ENCODE measurements around the gene TUT4.

Gene TUT4

GRCh38 chr1:52531249-52531872 lies 21.5 kb downstream of the TUT4 start:
- no peak for DNase-seq

GRCh38 chr1:52530563-52531144 lies 22.2 kb downstream of the TUT4 start:
- DNase-seq = no peak

DNA sequence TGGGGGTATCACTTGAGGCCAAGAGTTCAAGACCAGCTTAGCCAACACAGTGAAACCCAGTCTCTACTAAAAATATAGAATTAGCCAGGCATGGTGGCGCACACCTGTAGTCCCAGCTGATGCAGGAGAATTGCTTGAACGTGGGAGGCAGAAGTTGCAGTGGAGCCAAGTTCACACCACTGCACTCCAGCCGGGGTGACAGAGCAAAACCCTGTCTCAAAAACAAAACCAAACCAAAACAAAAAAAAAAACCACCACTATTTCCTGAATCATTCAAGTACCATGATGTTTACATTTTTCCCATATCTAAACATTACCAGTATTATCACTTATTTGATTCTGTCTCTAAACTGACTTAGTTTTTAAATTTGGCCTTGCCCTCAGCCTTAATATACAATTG lies 29.5 kb downstream of the TUT4 start:
- DNase-seq = no peak

DNA sequence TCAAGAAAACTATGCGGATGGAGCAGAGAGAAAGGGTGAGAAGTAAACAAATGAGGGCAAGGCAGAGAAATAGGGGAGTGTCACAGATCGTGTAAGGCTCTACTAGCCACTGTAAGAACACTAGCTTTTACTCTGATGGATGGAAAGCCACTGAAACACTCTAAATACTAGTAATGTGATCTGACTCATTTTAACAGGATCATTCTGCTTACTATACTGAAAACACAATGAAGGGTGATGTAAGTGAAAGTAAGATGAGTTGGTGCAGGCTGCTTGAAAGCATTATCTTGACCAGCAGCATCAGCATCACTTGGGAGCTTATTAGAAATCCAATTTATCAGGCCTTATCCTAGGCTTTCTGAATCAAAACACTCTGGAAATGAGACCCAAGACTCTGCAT lies 32.7 kb downstream of the TUT4 start:
- no peak for DNase-seq

DNA sequence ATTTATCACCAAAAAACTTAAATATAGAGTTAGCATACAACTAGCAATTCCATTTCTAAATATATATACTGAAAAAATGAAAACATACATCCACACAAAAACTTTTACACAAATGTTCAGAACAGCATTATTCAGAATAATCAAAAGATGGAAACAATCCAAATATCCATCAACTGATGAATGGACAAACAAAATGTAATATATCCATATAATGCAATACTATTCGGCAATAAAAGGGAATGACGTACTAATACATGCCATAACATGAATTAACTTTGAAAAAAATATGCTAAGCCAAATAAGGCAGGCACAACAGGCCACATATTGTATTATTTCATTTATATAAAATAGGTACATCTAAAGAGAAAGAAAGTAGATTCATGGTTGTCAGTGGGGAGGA lies 33.9 kb downstream of the TUT4 start:
- no peak for DNase-seq

DNA sequence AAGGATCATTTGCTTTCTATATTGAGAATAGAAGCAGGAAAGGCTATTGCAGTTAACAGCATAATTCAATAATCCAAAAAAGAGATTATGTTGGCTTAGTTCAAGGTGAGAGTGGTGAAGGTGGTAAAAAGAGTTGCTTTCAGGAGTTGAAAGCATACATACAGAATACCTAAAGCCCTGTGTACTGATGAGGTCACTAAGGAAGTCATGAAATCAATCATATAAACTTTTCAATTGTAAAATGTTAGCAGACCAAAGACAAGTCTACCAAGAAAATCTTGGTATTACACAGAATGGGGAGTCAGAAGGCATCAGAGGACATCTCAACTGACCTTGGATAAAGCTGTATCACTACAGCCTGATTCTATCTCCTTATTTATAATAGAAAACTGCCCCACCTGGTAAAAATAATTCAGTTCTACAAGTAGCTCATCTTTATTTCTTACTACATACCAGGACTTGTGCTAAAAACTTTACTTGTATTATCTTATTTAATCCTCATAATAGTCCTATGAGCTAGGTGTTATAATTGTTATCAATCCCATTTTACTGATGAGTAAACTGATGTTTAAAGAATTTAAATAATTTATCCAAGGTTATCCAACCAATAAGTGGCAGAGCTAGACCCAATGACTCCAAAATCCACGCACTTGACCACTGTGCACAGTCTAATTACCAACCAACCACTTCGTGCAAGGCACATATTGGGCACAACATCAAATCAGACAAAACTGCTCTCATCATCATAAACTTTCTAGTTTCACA lies 40.9 kb downstream of the TUT4 start:
- no peak for DNase-seq

DNA sequence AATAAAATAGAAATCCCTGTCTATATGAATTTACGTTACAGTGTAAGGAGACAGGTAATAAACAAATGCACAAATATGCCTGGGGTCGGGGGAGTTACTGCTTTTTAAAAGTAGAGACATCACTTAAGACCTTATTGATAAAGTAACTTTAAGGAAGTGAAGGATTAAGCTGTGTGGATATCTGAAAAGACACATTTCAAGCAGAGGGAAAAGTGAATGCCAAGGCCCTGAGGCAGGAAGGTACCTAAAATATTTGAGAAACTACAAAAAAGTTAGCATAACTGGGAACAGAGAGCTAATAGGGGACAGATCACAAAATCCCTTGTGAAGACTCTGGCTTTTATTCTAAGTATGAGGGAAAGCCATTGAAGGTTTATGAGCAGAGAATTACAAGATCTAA lies 41.5 kb downstream of the TUT4 start:
- no peak for DNase-seq

GRCh38 chr1:52506920-52507546 lies 45.9 kb downstream of the TUT4 start:
- no peak for DNase-seq

DNA sequence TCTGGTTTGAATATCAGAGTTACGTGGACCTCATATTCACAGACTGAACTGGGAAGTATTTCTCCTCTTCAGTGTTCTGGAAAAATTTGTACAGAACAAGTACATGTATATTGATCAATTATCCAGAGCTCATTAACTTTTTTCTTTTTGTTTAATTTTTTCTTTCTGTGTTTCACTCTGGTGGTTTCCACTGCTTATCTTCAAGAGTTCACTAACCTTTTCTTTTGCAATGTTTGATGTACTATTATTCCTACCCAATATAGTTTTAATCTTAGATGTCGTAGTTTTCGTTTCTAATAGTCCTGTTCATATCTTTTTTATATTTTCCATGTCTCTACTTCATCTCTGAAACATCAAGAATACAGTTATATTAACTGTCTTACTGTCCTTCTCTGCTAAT lies 46.5 kb downstream of the TUT4 start:
- DNase-seq = no peak

DNA sequence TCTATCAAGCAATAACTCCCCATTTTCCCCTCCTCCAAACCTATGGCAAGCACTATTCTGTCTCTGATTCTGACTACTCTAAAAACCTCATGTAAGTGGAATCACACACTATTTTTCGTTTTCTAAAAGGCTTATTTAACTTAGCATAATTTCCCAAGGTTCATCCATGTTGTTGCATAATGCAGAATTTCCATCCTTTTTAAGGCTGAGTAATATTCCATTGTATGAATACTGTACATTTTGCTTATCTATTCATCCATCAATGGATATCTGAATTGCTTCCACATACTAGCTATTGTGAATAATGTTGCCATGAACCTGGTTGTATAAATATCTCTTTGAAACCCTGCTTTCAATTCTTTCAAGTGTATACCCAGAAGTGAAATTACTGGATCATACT lies 48.2 kb downstream of the TUT4 start:
- DNase-seq = no peak

GRCh38 chr1:52503706-52504105 lies 49.2 kb downstream of the TUT4 start:
- no peak for DNase-seq

GRCh38 chr1:52502789-52503188 lies 50.1 kb downstream of the TUT4 start:
- no peak for DNase-seq

- DNase-seq = no peak
These were observed 65.3 kb downstream of the TUT4 start for GRCh38 chr1:52487632-52488031.

- no peak for DNase-seq
These were observed 70.4 kb downstream of the TUT4 start for GRCh38 chr1:52482326-52483004.

- no peak for DNase-seq
These were observed 73.8 kb downstream of the TUT4 start for GRCh38 chr1:52479076-52479475.

DNA sequence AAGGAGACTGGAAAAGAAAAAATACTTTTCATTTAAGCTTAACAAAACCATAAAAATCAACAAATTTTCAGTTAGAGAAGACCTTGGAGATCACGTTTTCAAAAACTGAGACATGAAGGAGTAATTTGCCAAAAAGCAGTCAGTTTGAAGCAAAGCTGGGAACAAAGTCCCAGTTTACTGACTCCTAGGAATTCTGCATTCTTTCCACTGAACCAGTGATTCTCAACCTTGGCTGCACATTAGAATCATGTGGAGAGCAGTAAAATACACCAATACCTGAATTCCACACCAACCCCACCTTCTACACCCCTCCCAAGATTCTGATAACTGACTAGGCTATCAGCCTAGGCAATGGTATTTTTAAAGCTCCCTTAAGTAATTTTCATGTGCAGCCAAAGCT lies 75.0 kb downstream of the TUT4 start:
- DNase-seq = no peak

- DNase-seq = no peak
These were observed 75.9 kb downstream of the TUT4 start for GRCh38 chr1:52476943-52477342.

- DNase-seq = no peak
These were observed 78.1 kb downstream of the TUT4 start for GRCh38 chr1:52474807-52475206.

DNA sequence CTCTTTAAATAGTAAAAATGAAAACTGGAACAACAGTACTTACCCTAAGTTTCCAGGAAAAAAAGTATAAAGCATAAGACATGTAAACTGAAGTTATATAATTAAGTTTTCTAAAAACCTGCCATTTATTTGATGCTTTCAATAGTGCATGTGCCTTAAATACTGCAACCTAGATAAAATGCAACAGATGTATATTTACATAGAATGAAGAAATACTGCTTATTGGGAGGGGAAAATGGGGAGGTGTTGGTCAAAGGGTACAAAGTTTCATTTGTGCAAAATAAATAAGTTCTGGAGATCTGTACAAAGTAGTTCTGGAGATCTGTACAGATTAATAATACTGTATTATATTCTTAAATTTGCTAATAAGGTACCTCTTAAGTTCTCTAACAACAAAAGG lies 79.9 kb downstream of the TUT4 start:
- DNase-seq = no peak

DNA sequence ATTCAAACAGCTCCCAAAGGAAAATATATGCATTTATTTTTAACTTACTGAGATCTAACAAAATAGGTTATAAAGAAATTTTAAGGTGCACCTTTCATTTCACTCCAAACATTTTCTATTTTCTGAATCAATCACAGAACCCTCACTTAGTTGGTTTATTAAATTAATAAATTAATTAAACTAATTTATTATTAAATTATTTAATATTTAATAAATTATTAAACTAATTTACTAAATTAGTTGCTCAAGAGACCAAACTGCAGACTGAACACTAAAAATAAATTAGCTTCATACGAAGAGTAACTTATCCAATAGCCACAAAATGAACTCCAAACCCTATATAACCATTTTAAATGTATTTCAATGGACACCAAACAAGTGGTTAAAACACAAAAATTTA lies 80.5 kb downstream of the TUT4 start:
- no peak for DNase-seq

DNA sequence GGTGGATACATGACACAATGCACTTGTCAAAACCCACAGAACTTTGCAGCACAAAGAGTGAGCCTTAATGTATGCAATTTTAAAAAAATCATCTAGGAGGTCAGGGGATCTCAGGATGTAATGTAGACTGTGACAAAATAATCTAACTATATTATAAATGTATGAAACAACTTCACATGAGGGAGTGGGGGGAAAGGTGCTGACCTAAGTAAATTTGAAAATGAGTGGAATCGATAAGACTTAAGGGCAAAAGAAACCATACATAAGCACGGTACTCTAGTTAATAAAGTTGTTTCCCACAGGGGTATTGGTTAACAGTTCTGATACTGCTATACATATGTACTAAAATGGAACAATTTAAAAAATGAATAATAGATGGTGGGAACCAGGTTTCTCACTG lies 83.8 kb downstream of the TUT4 start:
- no peak for DNase-seq

GRCh38 chr1:52463891-52464290 lies 89.0 kb downstream of the TUT4 start:
- DNase-seq = no peak

GRCh38 chr1:52461821-52462220 lies 91.1 kb downstream of the TUT4 start:
- DNase-seq = no peak
